Tibial nerve (tissue), 4 donors: ENCODE results near the gene SRGAP3. TPM values are rescaled to one million over a fixed set of nuclear protein-coding genes. Genes with fewer than 3 reads are reported as not detected.

Experiments
- DNase-seq, 2 donors: peaks; one replicate each; pipeline ENCODE4 v3.0.0-alpha.2; 2019; ENCODE audit warnings: low spot score in 2 of 2
- H3K27ac ChIP-seq, 4 donors: fragments of 200-600 bp; sonication (generic) in 3 of 4; one replicate each; pipeline ENCODE4 v1.5.1; 2017 to 2019; ENCODE audit warnings: mild to moderate bottlenecking in 1 of 4
- H3K27me3 ChIP-seq, 2 donors: fragments of 200-600 bp; sonication (generic) in 1 of 2; one replicate each; pipeline versions ENCODE4 v1.5.1 to v1.6.0; 2017 to 2019
- H3K36me3 ChIP-seq, 3 donors: fragments of 200-600 bp; sonication (generic); one replicate each; pipeline ENCODE4 v1.5.1; 2018 to 2019
- H3K4me1 ChIP-seq, 4 donors: fragments of 200-600 bp; sonication (generic) in 3 of 4; one replicate each; pipeline ENCODE4 v1.5.1; 2017 to 2019
- H3K4me3 ChIP-seq, 4 donors: fragments of 200-600 bp; sonication (generic) in 3 of 4; one replicate each; pipeline ENCODE4 v1.5.1; 2017 to 2019; ENCODE audit warnings: mild to moderate bottlenecking in 1 of 4, moderate library complexity in 1 of 4
- H3K9me3 ChIP-seq, 4 donors: fragments of 200-600 bp; sonication (generic) in 3 of 4; one replicate each; pipeline ENCODE4 v1.5.1; 2017 to 2019
- CTCF ChIP-seq, 5 experiments: fragments of 200-600 bp in 3 of 5; fragments of 450-650 bp in 2 of 5; sonication (generic) in 3 of 5; IDR thresholded peaks; one replicate each; pipeline ENCODE4 v1.5.1; 2016 to 2019; ENCODE audit warnings: antibody characterized with exemption in 5 of 5, mild to moderate bottlenecking in 3 of 5, moderate library complexity in 2 of 5
- EP300 ChIP-seq, 2 donors: sonication (generic); formaldehyde crosslinking; IDR thresholded peaks; one replicate each; pipeline ENCODE4 v1.6.1; 2017; ENCODE audit warnings: antibody characterized with exemption in 2 of 2, mild to moderate bottlenecking in 1 of 2
- POLR2A ChIP-seq, 2 donors: fragments of 450-650 bp; IDR thresholded peaks; one replicate each; pipeline ENCODE4 v1.6.1; 2017; ENCODE audit warnings: antibody characterized with exemption in 2 of 2, mild to moderate bottlenecking in 2 of 2, moderate library complexity in 2 of 2
- WGBS, 2 donors: methylation state at CpG; one replicate each; pipeline ENCODE4 v1.1.5; 2018; 5-methylcytosine and 5-hydroxymethylcytosine counted together
- total RNA-seq, 4 donors: library from RNA; depleted of rRNA; stranded (reverse); fragments of >200 nt; gene quantifications; one replicate each; pipeline ENCODE4 v1.1.0, GENCODE V29; 2016

Gene SRGAP3
- total RNA-seq, 4 donors from 2014 or later, result 11.7 to 18.0 (median 15.1) TPM

- no peak for DNase-seq
- Histone ChIP-seq H3K4me3 (no peak overlapping the region), H3K4me1 (no peaks in the 10 kb centered on the region), H3K9me3 (no peaks in the 10 kb centered on the region), H3K27me3 (no peaks in the 10 kb centered on the region), H3K36me3 (no peaks in the 10 kb centered on the region), H3K27ac (no peak overlapping the region)
- 80 to 85% methylated on average over 1 of the region's 1 CpG for WGBS, 2 donors
- TF ChIP-seq POLR2A (IDR thresholded peaks at IDR 0.05) (no peak), CTCF (IDR thresholded peaks at IDR 0.05) (no peak), EP300 (IDR thresholded peaks at IDR 0.05) (no peak)
Observed at GRCh38 chr3:9239680-9240079, 9.8 kb downstream of the SRGAP3 start.

- Histone ChIP-seq H3K9me3 (no peaks in the 10 kb centered on the region), H3K4me1 (peaks cover 0 to 2% (median 0%) of the 10 kb centered on the region in 4 donors), H3K4me3 (no peak overlapping the region), H3K27me3 (no peaks in the 10 kb centered on the region), H3K36me3 (no peaks in the 10 kb centered on the region), H3K27ac (no peak overlapping the region)
- no peak for TF ChIP-seq POLR2A (IDR thresholded peaks at IDR 0.05)
- TF ChIP-seq CTCF (IDR thresholded peaks at IDR 0.05), result no peak
- no peak for TF ChIP-seq EP300 (IDR thresholded peaks at IDR 0.05)
- DNase-seq, result no peak
- WGBS, 2 donors, result 89 to 93% methylated on average over 4 of the region's 4 CpGs
Observed at GRCh38 chr3:9238721-9239295, 10.6 kb downstream of the SRGAP3 start.

GRCh38 chr3:9238276-9238675 lies 11.2 kb downstream of the SRGAP3 start:
- DNase-seq, result no peak
- H3K27ac ChIP-seq, result no peak overlapping the region
- WGBS, 2 donors, result 76% methylated on average over 5 of the region's 5 CpGs
- no peaks in the 10 kb centered on the region for H3K27me3 ChIP-seq
- TF ChIP-seq CTCF (IDR thresholded peaks at IDR 0.05) (no peak), POLR2A (IDR thresholded peaks at IDR 0.05) (no peak), EP300 (IDR thresholded peaks at IDR 0.05) (no peak)
- H3K4me1 ChIP-seq, result peaks cover 0 to 2% (median 0%) of the 10 kb centered on the region in 4 donors
- H3K9me3 ChIP-seq, result no peaks in the 10 kb centered on the region
- H3K4me3 ChIP-seq, result no peak overlapping the region
- no peaks in the 10 kb centered on the region for H3K36me3 ChIP-seq

GRCh38 chr3:9233814-9234600 lies 15.4 kb downstream of the SRGAP3 start:
- no peaks in the 10 kb centered on the region for H3K36me3 ChIP-seq
- no peak for TF ChIP-seq CTCF (IDR thresholded peaks at IDR 0.05)
- H3K9me3 ChIP-seq, result no peaks in the 10 kb centered on the region
- no peaks in the 10 kb centered on the region for H3K27me3 ChIP-seq
- H3K27ac ChIP-seq, result no peak overlapping the region
- peaks cover 0 to 20% (median 8%) of the 10 kb centered on the region in 4 donors for H3K4me1 ChIP-seq
- no peak overlapping the region for H3K4me3 ChIP-seq
- 63 to 68% methylated on average over 8 of the region's 8 CpGs for WGBS, 2 donors
- no peak for DNase-seq

- DNase-seq, result no peak
- TF ChIP-seq POLR2A (IDR thresholded peaks at IDR 0.05) (no peak), EP300 (IDR thresholded peaks at IDR 0.05) (no peak), CTCF (IDR thresholded peaks at IDR 0.05) (no peak)
- H3K4me1 ChIP-seq, result peaks cover 0 to 20% (median 8%) of the 10 kb centered on the region in 4 donors
- H3K9me3 ChIP-seq, result no peaks in the 10 kb centered on the region
- H3K27ac ChIP-seq, result no peak overlapping the region
- no peaks in the 10 kb centered on the region for H3K27me3 ChIP-seq
- H3K36me3 ChIP-seq, result no peaks in the 10 kb centered on the region
- WGBS, 2 donors, result 74 to 79% methylated on average over 4 of the region's 4 CpGs
- H3K4me3 ChIP-seq, result no peak overlapping the region
Observed at GRCh38 chr3:9233101-9233500, 16.3 kb downstream of the SRGAP3 start.
